ENCODE results near the gene XRRA1.

DNA sequence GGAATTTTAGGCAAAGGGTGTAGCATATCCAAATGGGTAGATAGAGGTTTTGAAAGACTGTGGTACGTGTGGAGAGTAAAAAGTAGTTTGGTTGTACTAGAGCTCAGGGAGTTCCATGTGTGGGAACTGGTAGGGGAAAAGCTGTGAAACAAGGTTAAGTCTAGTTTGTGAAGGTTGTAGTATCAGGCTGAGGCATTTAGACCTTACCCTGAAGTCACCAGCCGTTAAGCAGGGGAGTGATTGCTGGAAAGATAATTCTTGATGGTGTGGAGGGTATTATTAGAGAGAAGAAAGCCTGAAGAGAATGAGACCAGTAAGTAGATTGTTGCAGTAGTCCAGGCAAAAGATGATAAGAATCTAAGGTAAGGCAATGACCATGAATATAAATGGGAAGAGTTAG, 132.2 kb downstream of the XRRA1 start:
- TF ChIP-seq, protein P1, sequence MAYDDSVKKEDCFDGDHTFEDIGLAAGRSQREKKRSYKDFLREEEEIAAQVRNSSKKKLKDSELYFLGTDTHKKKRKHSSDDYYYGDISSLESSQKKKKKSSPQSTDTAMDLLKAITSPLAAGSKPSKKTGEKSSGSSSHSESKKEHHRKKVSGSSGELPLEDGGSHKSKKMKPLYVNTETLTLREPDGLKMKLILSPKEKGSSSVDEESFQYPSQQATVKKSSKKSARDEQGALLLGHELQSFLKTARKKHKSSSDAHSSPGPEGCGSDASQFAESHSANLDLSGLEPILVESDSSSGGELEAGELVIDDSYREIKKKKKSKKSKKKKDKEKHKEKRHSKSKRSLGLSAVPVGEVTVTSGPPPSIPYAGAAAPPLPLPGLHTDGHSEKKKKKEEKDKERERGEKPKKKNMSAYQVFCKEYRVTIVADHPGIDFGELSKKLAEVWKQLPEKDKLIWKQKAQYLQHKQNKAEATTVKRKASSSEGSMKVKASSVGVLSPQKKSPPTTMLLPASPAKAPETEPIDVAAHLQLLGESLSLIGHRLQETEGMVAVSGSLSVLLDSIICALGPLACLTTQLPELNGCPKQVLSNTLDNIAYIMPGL (CRISPR knock-in tag; IDR thresholded peaks at IDR 0.05): no peak
- TF ChIP-seq, protein P2, sequence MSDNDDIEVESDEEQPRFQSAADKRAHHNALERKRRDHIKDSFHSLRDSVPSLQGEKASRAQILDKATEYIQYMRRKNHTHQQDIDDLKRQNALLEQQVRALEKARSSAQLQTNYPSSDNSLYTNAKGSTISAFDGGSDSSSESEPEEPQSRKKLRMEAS (CRISPR knock-in tag; IDR thresholded peaks at IDR 0.05): no peak
- TF ChIP-seq, protein P3, sequence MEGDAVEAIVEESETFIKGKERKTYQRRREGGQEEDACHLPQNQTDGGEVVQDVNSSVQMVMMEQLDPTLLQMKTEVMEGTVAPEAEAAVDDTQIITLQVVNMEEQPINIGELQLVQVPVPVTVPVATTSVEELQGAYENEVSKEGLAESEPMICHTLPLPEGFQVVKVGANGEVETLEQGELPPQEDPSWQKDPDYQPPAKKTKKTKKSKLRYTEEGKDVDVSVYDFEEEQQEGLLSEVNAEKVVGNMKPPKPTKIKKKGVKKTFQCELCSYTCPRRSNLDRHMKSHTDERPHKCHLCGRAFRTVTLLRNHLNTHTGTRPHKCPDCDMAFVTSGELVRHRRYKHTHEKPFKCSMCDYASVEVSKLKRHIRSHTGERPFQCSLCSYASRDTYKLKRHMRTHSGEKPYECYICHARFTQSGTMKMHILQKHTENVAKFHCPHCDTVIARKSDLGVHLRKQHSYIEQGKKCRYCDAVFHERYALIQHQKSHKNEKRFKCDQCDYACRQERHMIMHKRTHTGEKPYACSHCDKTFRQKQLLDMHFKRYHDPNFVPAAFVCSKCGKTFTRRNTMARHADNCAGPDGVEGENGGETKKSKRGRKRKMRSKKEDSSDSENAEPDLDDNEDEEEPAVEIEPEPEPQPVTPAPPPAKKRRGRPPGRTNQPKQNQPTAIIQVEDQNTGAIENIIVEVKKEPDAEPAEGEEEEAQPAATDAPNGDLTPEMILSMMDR (IDR thresholded peaks at IDR 0.05): no peak
- no peak for TF ChIP-seq ZBTB21 (CRISPR knock-in tag; IDR thresholded peaks at IDR 0.05; ENCODE audit: borderline replicate concordance)

All from WTC11 (cell line).